ENCODE data around the gene NOL9.

- TF ChIP-seq CTCF (IDR thresholded peaks at IDR 0.05) (no peak), POLR2A (IDR thresholded peaks at IDR 0.05) (no peak)
These were observed 53.0 kb downstream of the NOL9 start for GRCh38 chr1:6501279-6501813.

Data from right lobe of liver (tissue), 4 donors.